C4-2B (cell line): Measurements from ENCODE around the gene CFLAR.
A peak's percentile ranks its signal among the peaks of the same experiment; 100 is the strongest.

Experiments
- H3K27ac ChIP-seq: fragments of 450-650 bp; 2 replicates; pipeline ENCODE4 v1.5.1; 2017
- ZFX ChIP-seq: fragments of 450-650 bp; IDR thresholded peaks from 2 replicates; pipeline ENCODE4 v1.6.1; 2017
- TF ChIP-seq, protein P1 (sequence below): fragments of 450-650 bp; conservative IDR thresholded peaks from 2 replicates; pipeline ENCODE4 v1.5.1; 2017; ENCODE audit warnings: mild to moderate bottlenecking

Gene CFLAR

DNA sequence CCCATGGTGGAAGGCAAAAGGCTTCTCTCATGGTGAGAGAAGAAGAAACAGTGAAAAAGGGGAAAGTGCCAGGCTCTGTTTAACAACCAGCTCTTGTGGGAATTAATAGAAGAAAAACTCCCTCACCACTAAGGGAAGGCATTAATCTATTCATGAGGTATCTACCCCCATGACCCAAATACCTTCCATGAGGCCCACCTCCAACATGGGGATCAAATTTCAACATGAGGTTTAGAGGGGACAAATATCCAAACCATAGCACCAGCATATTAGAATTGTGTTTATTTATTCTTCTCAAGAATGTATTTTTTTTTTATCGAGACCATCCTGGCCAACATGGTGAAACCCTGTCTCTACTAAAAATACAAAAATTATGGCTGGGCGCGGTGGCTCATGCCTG is 4.9 kb upstream of the CFLAR start:
- no peak overlapping the region for H3K27ac ChIP-seq
- TF ChIP-seq ZFX = no peak
- TF ChIP-seq, protein P1, sequence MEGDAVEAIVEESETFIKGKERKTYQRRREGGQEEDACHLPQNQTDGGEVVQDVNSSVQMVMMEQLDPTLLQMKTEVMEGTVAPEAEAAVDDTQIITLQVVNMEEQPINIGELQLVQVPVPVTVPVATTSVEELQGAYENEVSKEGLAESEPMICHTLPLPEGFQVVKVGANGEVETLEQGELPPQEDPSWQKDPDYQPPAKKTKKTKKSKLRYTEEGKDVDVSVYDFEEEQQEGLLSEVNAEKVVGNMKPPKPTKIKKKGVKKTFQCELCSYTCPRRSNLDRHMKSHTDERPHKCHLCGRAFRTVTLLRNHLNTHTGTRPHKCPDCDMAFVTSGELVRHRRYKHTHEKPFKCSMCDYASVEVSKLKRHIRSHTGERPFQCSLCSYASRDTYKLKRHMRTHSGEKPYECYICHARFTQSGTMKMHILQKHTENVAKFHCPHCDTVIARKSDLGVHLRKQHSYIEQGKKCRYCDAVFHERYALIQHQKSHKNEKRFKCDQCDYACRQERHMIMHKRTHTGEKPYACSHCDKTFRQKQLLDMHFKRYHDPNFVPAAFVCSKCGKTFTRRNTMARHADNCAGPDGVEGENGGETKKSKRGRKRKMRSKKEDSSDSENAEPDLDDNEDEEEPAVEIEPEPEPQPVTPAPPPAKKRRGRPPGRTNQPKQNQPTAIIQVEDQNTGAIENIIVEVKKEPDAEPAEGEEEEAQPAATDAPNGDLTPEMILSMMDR = no peak

DNA sequence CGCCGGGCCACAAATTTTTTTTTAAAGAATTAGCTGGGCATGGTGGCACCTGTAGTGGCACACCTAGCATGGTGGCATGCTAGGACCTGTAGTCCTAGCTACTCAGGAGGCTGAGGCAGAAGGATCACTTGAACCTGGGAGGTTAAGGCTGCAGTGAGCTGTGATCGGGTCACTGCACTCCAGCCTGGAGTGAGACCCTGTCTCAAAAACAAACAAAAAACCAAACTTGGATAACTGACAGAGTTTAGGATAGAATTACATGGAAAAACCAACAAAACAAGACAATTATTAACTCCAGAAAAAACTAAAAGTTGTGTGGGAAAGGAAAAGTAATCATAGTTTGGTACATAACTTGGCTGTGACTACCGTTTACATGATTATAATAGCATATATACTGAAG is 1.6 kb upstream of the CFLAR start:
- H3K27ac ChIP-seq = no peak overlapping the region
- TF ChIP-seq ZFX = no peak
- TF ChIP-seq, protein P1 = no peak

DNA sequence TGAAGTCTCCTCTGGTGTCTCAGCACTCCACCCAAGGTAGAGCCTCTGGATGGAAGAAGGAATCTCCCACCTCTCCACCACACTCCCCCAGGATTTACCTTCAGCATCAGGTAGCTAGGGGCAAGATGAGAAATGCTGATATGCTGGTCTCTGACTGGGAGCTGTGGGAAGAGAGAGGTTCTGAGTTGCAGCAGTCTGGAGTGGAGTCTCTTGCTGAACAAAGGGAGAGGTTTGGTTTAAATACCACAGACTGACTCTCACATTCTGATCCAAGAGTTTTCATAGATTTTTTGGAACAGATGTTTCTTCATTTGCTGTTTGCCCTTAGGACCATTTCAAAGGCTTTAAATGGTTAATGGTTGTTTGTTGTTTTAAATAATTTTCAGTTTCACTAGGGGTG is 1.1 kb upstream of the CFLAR start:
- H3K27ac ChIP-seq = no peak overlapping the region
- TF ChIP-seq, protein P1 = no peak
- no peak for TF ChIP-seq ZFX

DNA sequence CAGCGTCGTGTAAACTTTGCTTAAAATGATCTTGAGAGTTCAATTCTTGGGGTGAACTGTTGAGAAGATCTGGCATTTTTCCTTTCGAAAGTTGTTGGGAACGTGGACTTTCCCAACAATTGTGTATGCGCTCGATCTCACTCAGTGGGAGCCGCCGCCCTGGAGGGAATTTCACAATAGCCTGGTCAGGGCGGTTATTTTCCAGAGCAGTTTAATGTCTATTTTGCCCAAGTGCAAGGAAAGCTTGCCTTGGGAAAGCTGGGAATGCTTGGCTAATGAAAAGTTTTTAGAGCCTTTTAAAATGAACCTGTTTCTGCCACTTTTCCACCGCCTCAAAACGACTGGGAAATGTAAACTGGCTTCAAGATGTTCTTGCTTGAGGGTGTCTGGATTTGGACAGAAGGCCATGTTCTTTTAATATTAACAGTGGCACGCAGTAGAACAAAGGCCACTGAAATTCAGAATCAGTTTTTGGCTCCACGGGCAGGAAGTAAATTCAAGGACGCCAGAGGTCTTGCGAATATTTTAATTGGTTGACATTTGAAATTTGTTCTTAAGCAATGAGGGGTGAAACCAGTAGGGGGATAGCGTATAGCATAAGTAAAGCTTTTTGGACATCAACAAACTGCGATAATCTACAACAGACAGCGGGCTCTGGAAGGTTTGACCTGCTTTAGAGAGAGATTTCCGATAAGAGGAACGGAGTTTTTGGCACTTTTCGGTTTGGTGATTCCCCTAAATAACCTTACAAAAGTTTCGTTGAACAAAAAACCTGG is 1.2 kb downstream of the CFLAR start:
- TF ChIP-seq, protein P1 = peak; percentile 27; the same call in 1 of the 2 replicates
- TF ChIP-seq ZFX = no peak
- peak overlapping the region; percentile 98 for H3K27ac ChIP-seq

DNA sequence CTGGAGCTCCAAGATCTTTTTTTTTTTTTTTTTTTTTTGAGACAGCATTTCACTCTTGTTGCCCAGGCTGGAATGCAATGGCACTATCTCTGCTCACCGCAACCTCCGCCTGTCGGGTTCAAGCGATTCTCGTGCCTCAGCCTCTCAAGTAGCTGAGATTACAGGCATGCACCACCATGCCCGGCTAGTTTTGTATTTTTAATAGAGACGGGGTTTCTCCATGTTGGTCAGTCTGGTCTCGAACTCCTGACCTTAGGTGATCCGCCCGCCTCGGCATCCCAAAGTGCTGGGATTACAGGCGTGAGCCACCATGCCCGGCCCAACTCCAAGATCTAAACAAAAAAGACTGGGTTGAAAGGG is 1.8 kb downstream of the CFLAR start:
- H3K27ac ChIP-seq = peak overlapping the region; percentile 98

DNA sequence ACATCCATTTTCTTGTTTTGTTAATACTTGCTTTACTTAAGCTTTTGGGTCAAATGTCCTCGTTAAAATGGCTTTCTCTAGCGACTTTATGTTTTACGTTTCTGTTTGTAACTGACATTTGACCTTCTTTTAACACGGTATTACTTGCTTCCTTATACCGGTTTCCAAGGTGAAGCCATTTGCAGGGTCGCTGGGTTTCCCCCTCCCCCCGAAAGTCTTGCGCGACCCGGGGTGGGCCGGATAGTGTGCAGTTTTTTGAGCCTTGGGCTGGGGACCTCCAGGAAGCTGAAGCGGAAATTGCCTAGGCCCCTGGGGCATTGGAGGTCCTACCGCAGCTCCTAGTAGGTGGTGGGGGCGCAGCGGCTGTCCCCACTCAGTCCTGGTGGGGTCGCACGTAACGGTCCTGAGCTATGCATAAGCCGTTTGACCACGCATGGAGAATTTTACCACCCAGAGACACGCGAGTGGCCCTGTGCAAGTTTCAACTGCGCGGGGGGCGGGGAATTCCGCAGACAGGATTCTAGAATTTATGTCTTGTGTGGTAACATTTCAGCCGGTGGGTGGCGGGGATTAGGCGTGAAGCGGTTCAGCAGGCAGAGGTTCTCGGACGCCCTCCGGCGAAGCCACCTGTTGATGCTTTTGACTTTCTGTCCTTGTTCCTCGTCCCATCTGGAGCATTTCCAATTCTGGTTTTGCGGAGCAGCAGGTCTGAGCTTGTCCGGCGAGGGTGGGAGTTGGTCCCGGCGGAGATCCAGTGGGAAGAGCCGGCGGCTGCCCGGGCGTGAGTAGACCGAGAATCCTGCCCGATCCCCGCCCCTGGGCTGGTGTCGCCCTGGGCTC is 2.4 kb downstream of the CFLAR start:
- peak overlapping the region; percentile 98 for H3K27ac ChIP-seq
- TF ChIP-seq, protein P1 = peak; percentile 22
- no peak for TF ChIP-seq ZFX

DNA sequence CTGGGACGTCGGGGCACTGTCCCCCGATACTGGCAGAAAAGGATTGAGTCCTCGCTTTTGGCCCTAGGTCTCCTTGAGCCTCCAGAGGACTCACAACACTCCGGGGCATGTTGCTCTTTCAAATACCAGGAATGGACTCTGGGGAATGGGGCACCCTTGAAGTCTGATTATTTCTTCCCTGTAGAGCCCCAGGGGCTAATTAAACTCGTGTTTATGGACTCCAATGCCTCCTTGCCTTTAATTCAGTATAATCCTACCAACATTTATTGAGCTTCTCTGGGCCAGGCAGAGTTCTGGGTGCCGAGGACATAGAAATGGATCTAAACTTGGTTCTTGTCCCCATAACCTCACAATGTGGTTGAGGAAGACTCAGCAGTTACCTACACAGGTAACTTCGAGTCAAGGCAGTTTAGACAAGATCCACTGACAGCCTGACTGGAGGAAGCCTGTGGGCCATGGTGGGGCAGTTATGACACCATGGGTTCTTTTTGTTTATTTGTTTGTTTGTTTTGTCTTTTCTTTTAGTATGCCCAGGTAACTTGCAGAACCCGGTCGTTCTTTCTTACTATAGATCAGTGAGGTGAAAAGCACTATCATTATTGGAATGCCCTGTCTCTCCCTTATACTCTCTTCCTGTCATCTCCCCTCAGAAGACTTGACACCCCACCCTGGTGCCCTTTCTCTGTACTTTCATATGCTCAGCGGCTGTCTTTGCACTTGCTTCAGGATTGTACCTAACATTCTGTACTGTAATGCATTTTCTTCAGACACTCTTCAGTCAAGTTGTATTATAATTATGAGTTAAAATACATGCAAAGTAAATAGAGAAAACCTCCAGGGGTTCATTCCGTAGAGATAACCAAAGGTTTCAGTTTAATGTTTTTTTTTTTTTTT is 3.2 kb downstream of the CFLAR start:
- peak overlapping the region; percentile 98 for H3K27ac ChIP-seq
- TF ChIP-seq ZFX = no peak
- TF ChIP-seq, protein P1 = 0 out of 2 replicates have a peak, but pooled peaks have one; percentile 1
